ENCODE measurements around the gene ARHGAP26. TPM values are rescaled to one million over a fixed set of nuclear protein-coding genes. Genes with fewer than 3 reads are reported as not detected.

Gene ARHGAP26
- total RNA-seq, 1 experiment from 2014 or later, result 65.5 TPM

DNA sequence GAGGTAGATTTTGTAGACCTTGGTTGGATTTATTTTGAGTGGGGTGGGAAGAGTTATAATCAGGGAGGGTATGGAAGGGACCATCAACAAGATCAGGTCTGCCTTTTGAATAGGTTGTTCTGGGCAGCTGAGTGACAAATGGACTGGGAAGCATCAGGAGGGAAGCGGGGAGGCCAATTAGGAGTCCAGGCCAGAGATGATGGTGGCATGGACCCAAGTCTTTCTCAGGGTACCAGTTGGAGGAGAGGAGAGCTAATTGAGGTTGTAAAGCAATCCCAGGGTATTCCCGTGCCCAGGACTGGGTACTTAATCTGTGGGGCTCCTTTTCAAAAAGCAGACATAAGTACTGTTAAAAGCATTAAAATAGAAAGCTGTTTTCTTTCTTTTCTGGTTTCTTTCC, 88.9 kb downstream of the ARHGAP26 start:
- no TSS peak for BruUV-seq (replicated peaks)
- in situ Hi-C loops (cut with HindIII; ENCODE audit: low pct_unique_long_range_greater_than_20kb, low sequenced_read_pairs) (no loop called here), intact Hi-C loops (cut with micrococcal nuclease; ENCODE audit: unreplicated experiment) (no loop called here)
- Histone ChIP-seq H3K27ac (ENCODE audit: low read length) (peak overlapping the region; percentile 71), H3K9me3 (ENCODE audit: control insufficient read depth, insufficient read depth, low read depth, low read length) (no peaks in the 10 kb centered on the region), H3K4me3 (ENCODE audit: low read depth in 2 of 2, low read length in 2 of 2) (no peak overlapping the region), H3K27me3 (ENCODE audit: control insufficient read depth, insufficient read depth, low read length) (no peaks in the 10 kb centered on the region), H3K36me3 (ENCODE audit: control insufficient read depth, insufficient read depth, low read length) (no peaks in the 10 kb centered on the region), H3K4me1 (ENCODE audit: control insufficient read depth, insufficient read depth, low read length) (peaks cover 79% of the 10 kb centered on the region)
- POLR2A ChIA-PET, result interaction anchor here (0.6 kb wide), 1 partner anchor 716 kb away, joined by 3 read pairs; no protein-coding TSS in a partner anchor
- TF ChIP-seq TCF7L2 (IDR thresholded peaks at IDR 0.05; ENCODE audit: low read depth, low read length) (no peak), REST (IDR thresholded peaks at IDR 0.05; ENCODE audit: insufficient read depth in 1 of 2, low read depth in 2 of 2, low read length in 1 of 2) (no peak), POLR2AphosphoS5 (IDR thresholded peaks at IDR 0.05; ENCODE audit: low read depth, low read length) (no peak), SIN3A (IDR thresholded peaks at IDR 0.05; ENCODE audit: borderline replicate concordance, insufficient read depth, low read depth, low read length) (no peak)
- TF ChIP-seq, protein P1, sequence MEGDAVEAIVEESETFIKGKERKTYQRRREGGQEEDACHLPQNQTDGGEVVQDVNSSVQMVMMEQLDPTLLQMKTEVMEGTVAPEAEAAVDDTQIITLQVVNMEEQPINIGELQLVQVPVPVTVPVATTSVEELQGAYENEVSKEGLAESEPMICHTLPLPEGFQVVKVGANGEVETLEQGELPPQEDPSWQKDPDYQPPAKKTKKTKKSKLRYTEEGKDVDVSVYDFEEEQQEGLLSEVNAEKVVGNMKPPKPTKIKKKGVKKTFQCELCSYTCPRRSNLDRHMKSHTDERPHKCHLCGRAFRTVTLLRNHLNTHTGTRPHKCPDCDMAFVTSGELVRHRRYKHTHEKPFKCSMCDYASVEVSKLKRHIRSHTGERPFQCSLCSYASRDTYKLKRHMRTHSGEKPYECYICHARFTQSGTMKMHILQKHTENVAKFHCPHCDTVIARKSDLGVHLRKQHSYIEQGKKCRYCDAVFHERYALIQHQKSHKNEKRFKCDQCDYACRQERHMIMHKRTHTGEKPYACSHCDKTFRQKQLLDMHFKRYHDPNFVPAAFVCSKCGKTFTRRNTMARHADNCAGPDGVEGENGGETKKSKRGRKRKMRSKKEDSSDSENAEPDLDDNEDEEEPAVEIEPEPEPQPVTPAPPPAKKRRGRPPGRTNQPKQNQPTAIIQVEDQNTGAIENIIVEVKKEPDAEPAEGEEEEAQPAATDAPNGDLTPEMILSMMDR (IDR thresholded peaks at IDR 0.05), result no peak
- ATAC-seq, result no peak
- DNase-seq (ENCODE audit: low read depth, low spot score), result no peak
- CTCF ChIA-PET, result interaction anchor here (0.7 kb wide), 1 partner anchor 545 kb away, joined by 4 read pairs; no protein-coding TSS in a partner anchor

GRCh38 chr5:142860270-142860669, 90.1 kb downstream of the ARHGAP26 start:
- ChIA-PET CTCF (interaction anchor here (0.5 to 0.6 kb wide), 2 partner anchors 18 to 41 kb away, joined by 4 to 8 read pairs; no protein-coding TSS in a partner anchor), POLR2A (no interaction called here)
- Histone ChIP-seq H3K9me3 (ENCODE audit: control insufficient read depth, insufficient read depth, low read depth, low read length) (no peaks in the 10 kb centered on the region), H3K4me1 (ENCODE audit: control insufficient read depth, insufficient read depth, low read length) (peaks cover 79% of the 10 kb centered on the region), H3K27me3 (ENCODE audit: control insufficient read depth, insufficient read depth, low read length) (no peaks in the 10 kb centered on the region), H3K36me3 (ENCODE audit: control insufficient read depth, insufficient read depth, low read length) (no peaks in the 10 kb centered on the region), H3K27ac (ENCODE audit: low read length) (peak overlapping the region; percentile 80), H3K4me3 (ENCODE audit: low read depth in 2 of 2, low read length in 2 of 2) (no peak overlapping the region)
- BruUV-seq (replicated peaks), result no TSS peak
- DNase-seq (ENCODE audit: low read depth, low spot score), result no peak
- in situ Hi-C loops (cut with HindIII; ENCODE audit: low pct_unique_long_range_greater_than_20kb, low sequenced_read_pairs) (no loop called here), intact Hi-C loops (cut with micrococcal nuclease; ENCODE audit: unreplicated experiment) (no loop called here)
- TF ChIP-seq, protein P1 (IDR thresholded peaks at IDR 0.05), result no peak
- TF ChIP-seq REST (IDR thresholded peaks at IDR 0.05; ENCODE audit: insufficient read depth in 1 of 2, low read depth in 2 of 2, low read length in 1 of 2), result no peak
- no peak for TF ChIP-seq POLR2AphosphoS5 (IDR thresholded peaks at IDR 0.05; ENCODE audit: low read depth, low read length)
- no peak for TF ChIP-seq SIN3A (IDR thresholded peaks at IDR 0.05; ENCODE audit: borderline replicate concordance, insufficient read depth, low read depth, low read length)
- TF ChIP-seq TCF7L2 (IDR thresholded peaks at IDR 0.05; ENCODE audit: low read depth, low read length), result no peak
- peak; percentile 30 for ATAC-seq
